HepG2 (cell line): ENCODE results near the gene KDM5B. TPM values are rescaled to one million over a fixed set of nuclear protein-coding genes. Genes with fewer than 3 reads are reported as not detected.

Source experiments
- ATAC-seq: fragments of 200-7000 bp; cut with Tn5 transposase; 3 replicates; pipeline ENCODE4 v1.9.1; 2020; ENCODE audit warnings: mild to moderate bottlenecking, moderate library complexity
- BruUV-seq: library from RNA; stranded (reverse); fragments of 400-500 nt; replicated peaks from 2 replicates; lab custom pipeline; 2021; lab: Mats Ljungman, UMichigan
- CTCF ChIA-PET: fragments of 300-600 bp; formaldehyde crosslinking; extraction: SDS; loops from one replicate; lab custom pipeline; 2021; ENCODE audit warnings: low total read pairs, inconsistent platforms, low intra/inter-chr PET ratio; lab: Yijun Ruan, JAX
- POLR2A ChIA-PET: fragments of 350-600 bp; sonication (Branson Sonifier 250); formaldehyde crosslinking; loops from one replicate; lab custom pipeline; 2020; ENCODE audit warnings: antibody characterized with exemption, inconsistent platforms; lab: Yijun Ruan, JAX
- DNase-seq: peaks from one replicate; pipeline ENCODE4 v3.0.0-alpha.2; 2015; ENCODE audit warnings: low spot score
- FAIRE-seq: peaks from 3 replicates; lab custom pipeline; 2011; peaks lifted over from hg19 to GRCh38; lab: Jason Lieb, UNC
- H2AFZ ChIP-seq: one replicate; pipeline ENCODE4 v1.6.1; 2011; ENCODE audit warnings: low read length, inconsistent platforms
- H3K27ac ChIP-seq: fragments of 300-600 bp; 3 replicates; pipeline ENCODE4 v1.8.0; 2011; ENCODE audit warnings: mixed run types, mild to moderate bottlenecking, mixed read lengths, low read length, inconsistent platforms; ENCODE audit not compliant: insufficient read depth; ENCODE audit errors: extremely low read length
- H3K27me3 ChIP-seq, 2 experiments: fragments of 200-600 bp in 1 of 2; 2 replicates in 1 of 2; 3 replicates in 1 of 2; pipeline versions ENCODE4 v1.6.0 to v1.8.0; 2011; ENCODE audit warnings: low read length in 2 of 2, mild to moderate bottlenecking in 2 of 2, moderate library complexity in 2 of 2, inconsistent platforms in 1 of 2; ENCODE audit not compliant: insufficient read depth in 2 of 2, control insufficient read depth in 1 of 2
- H3K36me3 ChIP-seq, 2 experiments: fragments of 200-600 bp in 1 of 2; replicated peaks in 1 of 2; 2 replicates in 1 of 2; 3 replicates in 1 of 2; pipeline versions ENCODE4 v1.5.1 to v1.8.0; 2011; ENCODE audit warnings: low read length in 2 of 2, inconsistent platforms in 1 of 2; ENCODE audit not compliant: insufficient read depth in 2 of 2, control insufficient read depth in 1 of 2
- H3K4me1 ChIP-seq: 2 replicates; pipeline ENCODE4 v1.5.1; 2012; ENCODE audit warnings: low read length, inconsistent platforms; ENCODE audit not compliant: insufficient read depth
- H3K4me2 ChIP-seq: 2 replicates; pipeline ENCODE4 v1.6.0; 2011; ENCODE audit warnings: low read depth, low read length, inconsistent platforms
- H3K4me3 ChIP-seq, 3 experiments: fragments of 200-600 bp in 1 of 3; sonication (generic), shearing (Covaris generic) in 1 of 3; replicated peaks in 1 of 3; 2 replicates each; pipeline ENCODE4 v1.5.1; 2011 to 2016; ENCODE audit warnings: low read length in 3 of 3, inconsistent platforms in 2 of 3, low read depth in 2 of 3, mild to moderate bottlenecking in 2 of 3, control low read depth in 1 of 3, mixed read lengths in 1 of 3; ENCODE audit not compliant: insufficient read depth in 1 of 3
- H3K79me2 ChIP-seq: one replicate; pipeline ENCODE4 v1.6.1; 2011; ENCODE audit warnings: low read length, inconsistent platforms; ENCODE audit not compliant: insufficient read depth
- H3K9ac ChIP-seq: 2 replicates; pipeline ENCODE4 v1.6.0; 2011; ENCODE audit warnings: mild to moderate bottlenecking, low read depth, low read length, inconsistent platforms; ENCODE audit not compliant: insufficient read depth
- H3K9me3 ChIP-seq: 2 replicates; pipeline ENCODE4 v1.5.1; 2012; ENCODE audit warnings: mild to moderate bottlenecking, low read length
- H4K20me1 ChIP-seq: 2 replicates; pipeline ENCODE4 v1.6.0; 2011; ENCODE audit warnings: inconsistent platforms, mild to moderate bottlenecking, low read length, moderate library complexity; ENCODE audit not compliant: insufficient read depth
- ATRX ChIP-seq: sonication (generic); formaldehyde crosslinking; IDR thresholded peaks from 2 replicates; pipeline ENCODE4 v1.4.0; 2020; ENCODE audit warnings: missing genetic modification reagents, borderline replicate concordance
- CEBPG ChIP-seq: IDR thresholded peaks from 2 replicates; pipeline ENCODE4 v1.6.1; 2016
- CENPT ChIP-seq: sonication (generic); formaldehyde crosslinking; IDR thresholded peaks from 2 replicates; pipeline ENCODE4 v1.8.0; 2022; ENCODE audit warnings: low read depth, mild to moderate bottlenecking, moderate library complexity, missing genetic modification reagents
- STAG1 ChIP-seq: sonication (generic); formaldehyde crosslinking; IDR thresholded peaks from 2 replicates; pipeline ENCODE4 v1.4.0; 2020; ENCODE audit warnings: missing genetic modification reagents
- ZNF597 ChIP-seq: sonication (generic); formaldehyde crosslinking; IDR thresholded peaks from 2 replicates; pipeline ENCODE4 v1.5.0; 2020; ENCODE audit warnings: missing genetic modification reagents
- ZNF713 ChIP-seq: sonication (generic); formaldehyde crosslinking; IDR thresholded peaks from 2 replicates; pipeline ENCODE4 v1.4.0; 2020; ENCODE audit warnings: mild to moderate bottlenecking, missing genetic modification reagents
- ZNF724P ChIP-seq: sonication (generic); formaldehyde crosslinking; IDR thresholded peaks from 2 replicates; pipeline ENCODE4 v1.8.0; 2022; ENCODE audit warnings: missing genetic modification reagents, borderline replicate concordance
- WGBS: methylation state at CpG from one replicate; pipeline ENCODE4 v1.1.6; 2017; ENCODE audit warnings: low lambda C conversion rate; 5-methylcytosine and 5-hydroxymethylcytosine counted together
- in situ Hi-C: cut with HindIII; loops from 2 replicates; pipeline ENCODE4 v1.10.0; 2017; ENCODE audit warnings: low pct_unique_long_range_greater_than_20kb; ENCODE audit not compliant: extremely low pct_ligation_motif_present
- intact Hi-C: fragments of 100-400 bp; cut with micrococcal nuclease; formaldehyde crosslinking; loops from one replicate; pipeline ENCODE4 v1.10.0; 2022; ENCODE audit not compliant: unreplicated experiment
- polyA plus RNA-seq, 8 experiments: library from polyadenylated mRNA; depleted of rRNA in 3 of 8; stranded (reverse) in 7 of 8; unstranded in 1 of 8; fragments of >200 nt; fragmentation: Illumina TruSeq in 4 of 8; extraction: Trizol in 4 of 8; gene quantifications; 2 replicates each; pipeline versions ENCODE4 v1.2.1 to v1.2.3, GENCODE V29; 2011 to 2016; ENCODE audit warnings: low read depth in 4 of 8, missing spikeins in 1 of 8, mixed read lengths in 1 of 8; ENCODE audit not compliant: insufficient read depth in 1 of 8
- total RNA-seq, 5 experiments: library from RNA; depleted of rRNA; stranded (reverse); fragments of >200 nt; fragmentation: Illumina TruSeq; extraction: Trizol; gene quantifications; 2 replicates each; pipeline ENCODE4 v1.2.3, GENCODE V29; 2016; ENCODE audit warnings: low read depth in 1 of 5
- TF ChIP-seq, protein P1 (sequence below): sonication (generic); formaldehyde crosslinking; IDR thresholded peaks from 2 replicates; pipeline ENCODE4 v1.4.0; 2020; ENCODE audit warnings: missing genetic modification reagents, borderline replicate concordance
- TF ChIP-seq, protein P2 (sequence below): sonication (generic); formaldehyde crosslinking; conservative IDR thresholded peaks from 2 replicates; pipeline ENCODE4 v1.8.1; 2023; ENCODE audit warnings: missing genetic modification reagents

The KDM5B gene
- total and polyA plus RNA-seq, 2 of the 13 experiments (the other 11 are each of a cell fraction or from before 2014, with no cell fraction given): 34.2 to 35.4 TPM

- TF ChIP-seq ATRX (no peak), STAG1 (CRISPR knock-in tag) (no peak)
Observed at GRCh38 chr1:202836623-202837403, 28.6 kb upstream of the KDM5B start (continued).

DNA sequence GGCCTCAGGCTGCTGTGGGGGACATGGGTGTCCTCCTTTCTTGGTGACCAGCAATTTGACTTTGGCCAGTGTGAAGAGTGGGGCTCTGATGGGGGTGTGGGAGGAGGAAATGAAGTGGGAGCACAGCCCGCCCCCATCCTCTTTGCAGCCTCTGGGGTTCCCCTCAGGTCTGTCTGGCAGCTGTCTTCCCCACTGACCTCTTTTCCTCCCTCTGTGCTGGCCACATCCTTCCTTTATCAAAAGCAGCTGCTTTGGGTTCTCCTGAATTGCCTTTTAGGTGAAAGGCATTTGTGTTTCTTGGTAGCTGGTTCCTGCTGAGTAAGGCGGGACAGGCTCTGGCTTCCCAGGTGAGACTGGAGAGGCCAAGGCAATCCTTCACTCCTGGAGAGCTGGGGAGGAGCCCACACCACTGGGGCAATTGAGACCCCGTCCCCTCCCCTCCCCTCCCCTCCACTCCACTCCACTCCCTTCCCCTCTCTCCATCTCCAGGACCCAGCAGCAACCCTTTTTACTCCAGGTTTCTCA lies 27.4 kb upstream of the KDM5B start:
- DNase-seq (no peak), ATAC-seq (no peak), FAIRE-seq (no peak)
- intact Hi-C loops (no loop called here), in situ Hi-C loops (no loop called here)
- Histone ChIP-seq H3K27me3 (peaks cover 0 to 4% of the 10 kb centered on the region in 2 experiments; a peak in 2 of 5 replicates), H3K9ac (no peak overlapping the region), H3K4me2 (no peak overlapping the region), H3K9me3 (no peaks in the 10 kb centered on the region), H3K4me1 (no peaks in the 10 kb centered on the region), H3K79me2 (no peaks in the 10 kb centered on the region), H2AFZ (no peak overlapping the region), H3K36me3 (no peaks in the 10 kb centered on the region), H4K20me1 (no peaks in the 10 kb centered on the region), H3K27ac (no peak overlapping the region), H3K4me3 (no peak overlapping the region)
- TF ChIP-seq ZNF713 (CRISPR knock-in tag): no peak
- 100% methylated on average over 2 of the region's 3 CpGs for WGBS
- CTCF ChIA-PET: no interaction called here
- BruUV-seq: no TSS peak
- POLR2A ChIA-PET: interaction anchor here (0.5 kb wide), 1 partner anchor 26 kb away, joined by 4 read pairs; no protein-coding TSS in a partner anchor

- Histone ChIP-seq H3K36me3 (no peaks in the 10 kb centered on the region), H2AFZ (no peak overlapping the region), H3K79me2 (no peaks in the 10 kb centered on the region), H3K4me3 (no peak overlapping the region), H3K27ac (no peak overlapping the region), H3K27me3 (peaks cover 0 to 4% of the 10 kb centered on the region in 2 experiments; a peak in 2 of 5 replicates), H3K4me2 (no peak overlapping the region), H3K4me1 (no peaks in the 10 kb centered on the region), H3K9ac (no peak overlapping the region), H4K20me1 (no peaks in the 10 kb centered on the region), H3K9me3 (no peaks in the 10 kb centered on the region)
- CTCF ChIA-PET: no interaction called here
- in situ Hi-C loops (no loop called here), intact Hi-C loops (no loop called here)
- no peak for FAIRE-seq
- ATAC-seq: no peak
- BruUV-seq: no TSS peak
- POLR2A ChIA-PET: no interaction called here
- DNase-seq: no peak
- 46% methylated on average over 9 of the region's 10 CpGs for WGBS
- TF ChIP-seq CEBPG (no peak), CENPT (CRISPR knock-in tag) (no peak), ZNF597 (CRISPR knock-in tag) (no peak), ZNF724P (no peak)
- TF ChIP-seq, protein P1, sequence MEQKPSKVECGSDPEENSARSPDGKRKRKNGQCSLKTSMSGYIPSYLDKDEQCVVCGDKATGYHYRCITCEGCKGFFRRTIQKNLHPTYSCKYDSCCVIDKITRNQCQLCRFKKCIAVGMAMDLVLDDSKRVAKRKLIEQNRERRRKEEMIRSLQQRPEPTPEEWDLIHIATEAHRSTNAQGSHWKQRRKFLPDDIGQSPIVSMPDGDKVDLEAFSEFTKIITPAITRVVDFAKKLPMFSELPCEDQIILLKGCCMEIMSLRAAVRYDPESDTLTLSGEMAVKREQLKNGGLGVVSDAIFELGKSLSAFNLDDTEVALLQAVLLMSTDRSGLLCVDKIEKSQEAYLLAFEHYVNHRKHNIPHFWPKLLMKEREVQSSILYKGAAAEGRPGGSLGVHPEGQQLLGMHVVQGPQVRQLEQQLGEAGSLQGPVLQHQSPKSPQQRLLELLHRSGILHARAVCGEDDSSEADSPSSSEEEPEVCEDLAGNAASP (CRISPR knock-in tag): no peak
- TF ChIP-seq, protein P2, sequence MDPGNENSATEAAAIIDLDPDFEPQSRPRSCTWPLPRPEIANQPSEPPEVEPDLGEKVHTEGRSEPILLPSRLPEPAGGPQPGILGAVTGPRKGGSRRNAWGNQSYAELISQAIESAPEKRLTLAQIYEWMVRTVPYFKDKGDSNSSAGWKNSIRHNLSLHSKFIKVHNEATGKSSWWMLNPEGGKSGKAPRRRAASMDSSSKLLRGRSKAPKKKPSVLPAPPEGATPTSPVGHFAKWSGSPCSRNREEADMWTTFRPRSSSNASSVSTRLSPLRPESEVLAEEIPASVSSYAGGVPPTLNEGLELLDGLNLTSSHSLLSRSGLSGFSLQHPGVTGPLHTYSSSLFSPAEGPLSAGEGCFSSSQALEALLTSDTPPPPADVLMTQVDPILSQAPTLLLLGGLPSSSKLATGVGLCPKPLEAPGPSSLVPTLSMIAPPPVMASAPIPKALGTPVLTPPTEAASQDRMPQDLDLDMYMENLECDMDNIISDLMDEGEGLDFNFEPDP (CRISPR knock-in tag): no peak
Observed at GRCh38 chr1:202834771-202835547, 26.7 kb upstream of the KDM5B start.
